Right lobe of liver (tissue), 6 donors: ENCODE results near the gene TGM6. TPM values are rescaled to one million over a fixed set of nuclear protein-coding genes. Genes with fewer than 3 reads are reported as not detected.

Source experiments
- ATAC-seq, 4 donors: fragments of 200-7000 bp; cut with Tn5 transposase; one replicate each; pipeline ENCODE4 v1.9.1; 2020; ENCODE audit warnings: mild to moderate bottlenecking in 4 of 4, moderate library complexity in 4 of 4
- DNase-seq, 3 donors: peaks; one replicate each; pipeline ENCODE4 v3.0.0-alpha.2; 2020
- H3K27ac ChIP-seq, 3 donors: fragments of 200-600 bp; one replicate each; pipeline ENCODE4 v1.8.0; 2022
- H3K27me3 ChIP-seq, 2 donors: fragments of 200-600 bp; one replicate each; pipeline ENCODE4 v1.8.0; 2022
- H3K36me3 ChIP-seq, 4 donors: fragments of 200-600 bp; sonication (generic) in 1 of 4; one replicate each; pipeline versions ENCODE4 v1.5.1 to v1.8.0; 2017 to 2022; ENCODE audit warnings: control low read depth in 1 of 4
- H3K4me1 ChIP-seq, 4 donors: fragments of 200-600 bp; sonication (generic) in 1 of 4; one replicate each; pipeline versions ENCODE4 v1.5.1 to v1.8.0; 2017 to 2022; ENCODE audit warnings: control low read depth in 1 of 4
- H3K4me3 ChIP-seq, 3 donors: fragments of 200-600 bp; one replicate each; pipeline ENCODE4 v1.8.0; 2022
- H3K9me3 ChIP-seq, 4 donors: fragments of 200-600 bp; sonication (generic) in 1 of 4; one replicate each; pipeline versions ENCODE4 v1.5.1 to v1.8.0; 2017 to 2022; ENCODE audit warnings: control low read depth in 1 of 4
- CTCF ChIP-seq, 4 donors: fragments of 200-600 bp in 3 of 4; fragments of 450-650 bp in 1 of 4; IDR thresholded peaks; one replicate each; pipeline versions ENCODE4 v1.5.1 to v1.8.0; 2016 to 2022; ENCODE audit warnings: antibody characterized with exemption in 4 of 4, mild to moderate bottlenecking in 2 of 4
- POLR2A ChIP-seq: fragments of 450-650 bp; IDR thresholded peaks from one replicate; pipeline ENCODE4 v1.6.1; 2017; ENCODE audit warnings: antibody characterized with exemption, mild to moderate bottlenecking
- WGBS: methylation state at CpG from one replicate; pipeline ENCODE4 v1.1.6; 2018; ENCODE audit warnings: low coverage, low lambda C conversion rate; ENCODE audit not compliant: insufficient coverage; ENCODE audit errors: missing lambda C conversion rate; 5-methylcytosine and 5-hydroxymethylcytosine counted together
- intact Hi-C, 2 donors: fragments of 100-400 bp; cut with DNase I; formaldehyde crosslinking; loops; one replicate each; pipeline versions ENCODE4 v1.11.2 to v1.14.1; 2022
- total RNA-seq, 6 experiments: library from RNA; depleted of rRNA in 2 of 6; stranded (reverse); fragments of >200 nt in 2 of 6; fragmentation: NEBNext Ultra II Directional in 3 of 6; extraction: Animal tissue kit (Norgen Biotek cat#: 25700) in 3 of 6; gene quantifications; one replicate each; pipeline versions ENCODE4 v1.1.0 to v1.2.4, GENCODE V29; 2016 to 2023
- donor health status: DM: no; HTN: yes; CAD: no.
- donor health status: DM: no; HTN: no; CAD: no.
- donor health status: DM: no; HTN: no; CAD: no.
- donor health status: DM: no; HTN: yes; CAD: no.
- donor health status: DM: no; HTN: yes; CAD: no.

The TGM6 gene
- total RNA-seq, 6 experiments from 2014 or later, result not detected

- H3K27ac ChIP-seq, result no peak overlapping the region
- H3K27me3 ChIP-seq, result no peaks in the 10 kb centered on the region
- peaks cover 0 to 11% (median 0%) of the 10 kb centered on the region in 4 donors for H3K4me1 ChIP-seq
- peak in 3 of 4 donors; percentile 45 to 57 (median 48) for ATAC-seq
- WGBS, result 33% methylated on average over 3 of the region's 3 CpGs
- DNase-seq, result no peak
- intact Hi-C loops, result loop anchor here in 1 of 2 donors (10.0 kb wide), 1 partner anchor 127 kb away; no protein-coding TSS in a partner anchor
- H3K36me3 ChIP-seq, result no peaks in the 10 kb centered on the region
- TF ChIP-seq POLR2A, result no peak
- TF ChIP-seq CTCF (IDR thresholded peaks at IDR 0.05), result no peak
- H3K9me3 ChIP-seq, result no peaks in the 10 kb centered on the region
- H3K4me3 ChIP-seq, result no peak overlapping the region
These were observed 38.5 kb upstream of the TGM6 start for GRCh38 chr20:2342243-2342642.

- intact Hi-C loops, result loop anchor here in 1 of 2 donors (10.0 kb wide), 1 partner anchor 131 kb away; no protein-coding TSS in a partner anchor
- Histone ChIP-seq H3K27me3 (no peaks in the 10 kb centered on the region), H3K36me3 (no peaks in the 10 kb centered on the region), H3K9me3 (no peaks in the 10 kb centered on the region), H3K27ac (no peak overlapping the region), H3K4me1 (peaks cover 0 to 11% (median 0%) of the 10 kb centered on the region in 4 donors), H3K4me3 (no peak overlapping the region)
- DNase-seq (no peak), ATAC-seq (no peak)
- TF ChIP-seq CTCF (IDR thresholded peaks at IDR 0.05) (no peak), POLR2A (no peak)
- 63% methylated on average over 3 of the region's 3 CpGs for WGBS
These were observed 34.5 kb upstream of the TGM6 start for GRCh38 chr20:2346188-2346587.

DNA sequence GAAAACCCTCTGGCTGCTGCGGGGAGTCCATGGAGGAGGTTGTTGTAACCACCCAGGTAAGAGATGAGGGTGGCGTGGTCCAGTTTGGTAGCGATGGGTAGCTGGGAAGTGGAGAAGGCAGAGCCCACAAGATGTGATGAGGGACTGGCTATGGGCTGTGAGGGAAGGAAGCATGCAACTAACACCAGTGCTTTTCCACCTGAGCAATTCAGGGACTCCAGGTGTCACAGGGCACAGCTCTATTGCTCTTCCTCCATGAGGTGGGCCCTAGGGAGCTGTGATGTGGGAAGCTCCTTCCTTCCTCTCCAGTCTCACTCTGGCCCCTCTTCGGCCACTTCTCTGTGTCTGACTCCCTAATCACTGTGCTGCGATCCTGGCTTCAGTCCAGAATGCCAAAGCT, 32.4 kb upstream of the TGM6 start:
- no peaks in the 10 kb centered on the region for H3K9me3 ChIP-seq
- H3K27me3 ChIP-seq, result no peaks in the 10 kb centered on the region
- 83% methylated on average over 3 of the region's 5 CpGs for WGBS
- intact Hi-C loops, result loop anchor here in 1 of 2 donors (10.0 kb wide), 1 partner anchor 134 kb away; no protein-coding TSS in a partner anchor
- H3K36me3 ChIP-seq, result no peaks in the 10 kb centered on the region
- TF ChIP-seq POLR2A, result no peak
- TF ChIP-seq CTCF (IDR thresholded peaks at IDR 0.05), result no peak
- ATAC-seq (no peak), DNase-seq (no peak)
- H3K4me1 ChIP-seq, result peaks cover 0 to 4% (median 0%) of the 10 kb centered on the region in 4 donors
- H3K4me3 ChIP-seq, result no peak overlapping the region
- H3K27ac ChIP-seq, result no peak overlapping the region

DNA sequence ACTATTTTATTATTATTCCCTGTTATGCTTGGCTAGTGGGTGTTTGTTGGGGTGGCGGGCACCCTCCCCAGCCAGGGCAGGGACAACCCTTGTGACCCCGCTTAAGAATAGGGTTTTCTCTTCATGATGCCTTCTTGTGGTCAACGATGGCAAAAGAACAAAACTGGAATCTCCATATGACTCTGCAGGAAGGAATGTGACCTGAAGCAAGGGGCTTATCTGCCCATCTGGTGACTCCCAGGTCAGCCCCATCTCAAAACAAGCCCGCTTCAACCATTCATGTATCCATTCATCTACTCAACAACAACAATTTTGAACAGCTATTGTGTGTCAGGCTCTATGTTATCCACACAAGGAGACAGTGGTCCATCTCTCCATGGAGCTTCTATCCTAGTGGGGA, 30.9 kb upstream of the TGM6 start:
- no peaks in the 10 kb centered on the region for H3K9me3 ChIP-seq
- no peak for ATAC-seq
- H3K27ac ChIP-seq, result no peak overlapping the region
- 81% methylated on average over 4 of the region's 4 CpGs for WGBS
- H3K4me3 ChIP-seq, result no peak overlapping the region
- no peak for DNase-seq
- no peaks in the 10 kb centered on the region for H3K36me3 ChIP-seq
- intact Hi-C loops, result loop anchor here in 1 of 2 donors (10.0 kb wide), 1 partner anchor 135 kb away; no protein-coding TSS in a partner anchor
- TF ChIP-seq POLR2A (no peak), CTCF (IDR thresholded peaks at IDR 0.05) (no peak)
- no peaks in the 10 kb centered on the region for H3K27me3 ChIP-seq
- H3K4me1 ChIP-seq, result peaks cover 0 to 4% (median 0%) of the 10 kb centered on the region in 4 donors
